Measurements from ENCODE around the gene NOD2. TPM values are rescaled to one million over a fixed set of nuclear protein-coding genes. Genes with fewer than 3 reads are reported as not detected.

The NOD2 gene
- polyA plus RNA-seq, 2 donors: 6.2 to 11.0 TPM

DNA sequence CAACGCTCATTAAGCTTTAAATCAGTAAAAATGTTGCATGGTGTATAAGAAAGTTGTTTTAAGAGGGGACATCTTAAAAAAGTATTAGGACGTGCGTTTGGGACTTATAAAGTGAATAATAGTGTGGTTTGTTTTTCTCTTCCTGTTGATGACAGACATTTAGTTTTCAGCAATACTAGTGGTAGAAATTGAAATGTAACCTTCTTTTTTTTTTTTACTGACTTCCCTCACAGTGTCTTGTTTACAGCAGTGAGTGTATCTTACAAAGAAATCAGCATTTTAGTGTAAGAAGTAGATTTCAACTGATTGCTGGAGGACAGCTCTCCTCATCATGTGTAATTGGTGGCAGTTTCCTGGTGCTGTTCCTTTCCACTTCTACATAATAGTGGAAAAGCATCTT lies 88.1 kb downstream of the NOD2 start:
- no peak overlapping the region for H3K4me3 ChIP-seq (ENCODE audit: low read depth in 1 of 2, low read length in 2 of 2)

More for the DNA sequence above, 88.1 kb downstream of the NOD2 start:
- 78 to 85% methylated on average over 3 of the region's 3 CpGs for WGBS, 2 donors
- H3K36me3 ChIP-seq (ENCODE audit: control insufficient read depth in 2 of 2, insufficient read depth in 2 of 2, low read length in 1 of 2): peaks cover 4 to 8% of the 10 kb centered on the region in 2 donors
- H3K4me1 ChIP-seq (ENCODE audit: control insufficient read depth in 2 of 2, insufficient read depth in 2 of 2, low read length in 1 of 2): no peaks in the 10 kb centered on the region
- H3K27ac ChIP-seq (ENCODE audit: low read depth in 2 of 2, low read length in 1 of 2): no peak overlapping the region
- no peaks in the 10 kb centered on the region for H3K9me3 ChIP-seq (ENCODE audit: control insufficient read depth in 2 of 2, insufficient read depth in 1 of 2, low read depth in 1 of 2, low read length in 1 of 2)
- H3K27me3 ChIP-seq (ENCODE audit: control insufficient read depth in 1 of 2, insufficient read depth in 2 of 2, low read length in 2 of 2): no peaks in the 10 kb centered on the region

Other genes with a start within 250 kb of the NOD2 start
- 1 to 10 TPM; 1.1 to 2.0 TPM for gene NKD1, start 145.2 kb upstream of the NOD2 start, polyA plus RNA-seq
- under 1 TPM; 0.43 to 0.75 TPM for gene SNX20, start 12.3 kb upstream of the NOD2 start, polyA plus RNA-seq
- 10 to 100 TPM; 11.6 to 12.1 TPM for gene CYLD, start 48.5 kb downstream of the NOD2 start, polyA plus RNA-seq